Sigmoid colon (tissue), 7 donors: Measurements from ENCODE around the gene MAPK13. TPM values are rescaled to one million over a fixed set of nuclear protein-coding genes. Genes with fewer than 3 reads are reported as not detected.

ENCODE experiments used
- DNase-seq: peaks from one replicate; pipeline ENCODE4 v3.0.0-alpha.2; 2019
- H3K27ac ChIP-seq, 4 donors: fragments of 200-600 bp; sonication (generic); one replicate each; pipeline ENCODE4 v1.5.1; 2016 to 2019; ENCODE audit warnings: mild to moderate bottlenecking in 1 of 4
- H3K27me3 ChIP-seq, 3 donors: fragments of 200-600 bp; sonication (generic); one replicate each; pipeline ENCODE4 v1.5.1; 2019; ENCODE audit warnings: mild to moderate bottlenecking in 1 of 3
- H3K36me3 ChIP-seq, 4 donors: fragments of 200-600 bp; sonication (generic); one replicate each; pipeline ENCODE4 v1.5.1; 2016 to 2019
- H3K4me1 ChIP-seq, 4 donors: fragments of 200-600 bp; sonication (generic); one replicate each; pipeline ENCODE4 v1.5.1; 2017 to 2019
- H3K4me3 ChIP-seq, 4 donors: fragments of 200-600 bp; sonication (generic); one replicate each; pipeline ENCODE4 v1.5.1; 2017 to 2019; ENCODE audit warnings: mild to moderate bottlenecking in 2 of 4, moderate library complexity in 1 of 4
- H3K9me3 ChIP-seq, 4 donors: fragments of 200-600 bp in 3 of 4; sonication (generic) in 3 of 4; one replicate each; pipeline versions ENCODE4 v1.5.1 to v1.6.1; 2013 to 2019
- CTCF ChIP-seq, 4 experiments: fragments of 450-650 bp in 3 of 4; fragments of 200-600 bp in 1 of 4; IDR thresholded peaks; one replicate each; pipeline ENCODE4 v1.5.1; 2016 to 2019; ENCODE audit warnings: antibody characterized with exemption in 4 of 4, mild to moderate bottlenecking in 3 of 4, moderate library complexity in 2 of 4
- EP300 ChIP-seq, 4 donors: sonication (generic); formaldehyde crosslinking; IDR thresholded peaks; one replicate each; pipeline ENCODE4 v1.6.1; 2017; ENCODE audit warnings: antibody characterized with exemption in 4 of 4
- POLR2A ChIP-seq, 2 donors: fragments of 450-650 bp; IDR thresholded peaks; one replicate each; pipeline ENCODE4 v1.6.1; 2016; ENCODE audit warnings: antibody characterized with exemption in 2 of 2, mild to moderate bottlenecking in 2 of 2, moderate library complexity in 2 of 2
- POLR2AphosphoS5 ChIP-seq, 4 donors: sonication (generic); formaldehyde crosslinking; IDR thresholded peaks; one replicate each; pipeline ENCODE4 v1.6.1; 2017; ENCODE audit warnings: antibody characterized with exemption in 4 of 4
- WGBS, 2 donors: extraction: QIAGEN DNeasy Blood & Tissue Kit; methylation state at CpG; one replicate each; pipeline ENCODE4 v1.1.7; 2013; 5-methylcytosine and 5-hydroxymethylcytosine counted together
- intact Hi-C: fragments of 100-400 bp; cut with DNase I; formaldehyde crosslinking; loops from one replicate; pipeline ENCODE4 v1.15.1; 2023
- polyA plus RNA-seq, 3 donors: library from polyadenylated mRNA; stranded (reverse); fragments of 200-250 nt; gene quantifications; one replicate each; pipeline ENCODE4 v1.2.3, GENCODE V29; 2013
- total RNA-seq, 4 donors: library from RNA; depleted of rRNA; stranded (reverse); fragments of >200 nt; gene quantifications; one replicate each; pipeline ENCODE4 v1.1.0, GENCODE V29; 2016
- donor health status: healthy with polysubstance abuse.
- donor health status: Bipolar disorder and iron deficiency.
- donor health status: healthy.

The MAPK13 gene
- total and polyA plus RNA-seq, 7 donors, result 1.8 to 159 (median 3.6) TPM

DNA sequence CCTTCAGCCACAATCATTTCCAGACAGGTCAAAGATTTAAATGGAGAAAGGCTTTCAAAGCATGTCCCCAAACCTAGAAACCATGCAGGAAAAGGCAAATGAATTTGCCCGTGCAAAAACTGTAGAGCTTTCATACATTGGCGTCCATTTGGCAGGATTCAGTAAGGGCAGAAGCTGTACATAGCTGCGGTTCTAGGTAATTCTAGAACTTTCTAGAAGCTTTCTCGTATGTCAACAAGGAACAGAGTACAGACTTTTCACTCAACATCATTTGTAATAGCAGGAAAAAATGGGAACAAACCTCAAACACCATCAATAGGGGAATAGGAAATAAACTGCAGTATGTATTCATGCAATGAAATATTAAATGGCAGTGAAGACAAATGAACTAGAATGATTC, 11.1 kb upstream of the MAPK13 start:
- Histone ChIP-seq H3K27ac (no peak overlapping the region), H3K27me3 (no peaks in the 10 kb centered on the region), H3K4me3 (no peak overlapping the region), H3K9me3 (no peaks in the 10 kb centered on the region), H3K36me3 (peaks cover 0 to 20% (median 4%) of the 10 kb centered on the region in 4 donors), H3K4me1 (peaks cover 0 to 12% (median 11%) of the 10 kb centered on the region in 4 donors)
- no peak for TF ChIP-seq CTCF (IDR thresholded peaks at IDR 0.05)
- no peak for TF ChIP-seq POLR2A (IDR thresholded peaks at IDR 0.05)
- no peak for TF ChIP-seq EP300 (IDR thresholded peaks at IDR 0.05)
- TF ChIP-seq POLR2AphosphoS5 (IDR thresholded peaks at IDR 0.05), result no peak
- DNase-seq, result no peak
- intact Hi-C loops, result no loop called here
- 82 to 91% methylated on average over 4 of the region's 4 CpGs for WGBS, 2 donors

- no peak overlapping the region for H3K27ac ChIP-seq
- peaks cover 0 to 14% (median 12%) of the 10 kb centered on the region in 4 donors for H3K4me1 ChIP-seq
These were observed 10.3 kb upstream of the MAPK13 start for GRCh38 chr6:36120018-36120417.

DNA sequence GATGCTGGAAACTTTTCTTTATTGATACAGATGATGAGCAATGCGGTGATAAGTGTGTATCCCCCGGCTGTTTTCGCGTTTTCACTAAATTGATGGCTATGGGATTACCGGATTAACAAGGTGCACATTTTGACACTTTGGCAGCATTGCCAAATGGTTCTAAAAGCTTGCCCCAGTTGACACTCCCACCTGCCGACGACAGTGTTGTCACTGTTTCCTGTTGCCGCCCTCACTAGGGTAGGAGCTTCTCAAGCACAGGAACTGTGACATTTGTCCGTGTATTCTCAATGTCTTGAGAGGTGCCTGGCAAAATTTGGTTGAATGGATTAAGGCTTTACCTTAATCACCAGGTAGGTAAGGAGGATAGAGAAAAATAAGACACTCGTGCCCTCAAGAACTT, 9.8 kb upstream of the MAPK13 start:
- Histone ChIP-seq H3K9me3 (no peaks in the 10 kb centered on the region), H3K4me1 (peaks cover 0 to 14% (median 12%) of the 10 kb centered on the region in 4 donors), H3K27me3 (no peaks in the 10 kb centered on the region), H3K4me3 (no peak overlapping the region), H3K36me3 (peaks cover 0 to 20% (median 4%) of the 10 kb centered on the region in 4 donors), H3K27ac (peak overlapping the region in 3 of 4 donors; percentile 22 to 34 (median 28))
- intact Hi-C loops, result loop anchor here (5.0 kb wide), 1 partner anchor 242 kb away; no protein-coding TSS in a partner anchor
- TF ChIP-seq CTCF (IDR thresholded peaks at IDR 0.05), result no peak
- TF ChIP-seq POLR2AphosphoS5 (IDR thresholded peaks at IDR 0.05), result no peak
- no peak for TF ChIP-seq EP300 (IDR thresholded peaks at IDR 0.05)
- TF ChIP-seq POLR2A (IDR thresholded peaks at IDR 0.05), result no peak
- DNase-seq, result peak; percentile 51
- 16 to 36% methylated on average over 10 of the region's 10 CpGs for WGBS, 2 donors

More at GRCh38 chr6:36120018-36120417, 10.3 kb upstream of the MAPK13 start:
- Histone ChIP-seq H3K9me3 (no peaks in the 10 kb centered on the region), H3K27me3 (no peaks in the 10 kb centered on the region), H3K36me3 (peaks cover 0 to 20% (median 4%) of the 10 kb centered on the region in 4 donors), H3K4me3 (no peak overlapping the region)
- DNase-seq, result peak; percentile 14
- intact Hi-C loops, result loop anchor here (5.0 kb wide), 1 partner anchor 242 kb away; no protein-coding TSS in a partner anchor
- TF ChIP-seq POLR2A (IDR thresholded peaks at IDR 0.05) (no peak), POLR2AphosphoS5 (IDR thresholded peaks at IDR 0.05) (peak in 1 of 4 donors; percentile 34)
- WGBS, 2 donors, result 81 to 88% methylated on average over 6 of the region's 6 CpGs

DNA sequence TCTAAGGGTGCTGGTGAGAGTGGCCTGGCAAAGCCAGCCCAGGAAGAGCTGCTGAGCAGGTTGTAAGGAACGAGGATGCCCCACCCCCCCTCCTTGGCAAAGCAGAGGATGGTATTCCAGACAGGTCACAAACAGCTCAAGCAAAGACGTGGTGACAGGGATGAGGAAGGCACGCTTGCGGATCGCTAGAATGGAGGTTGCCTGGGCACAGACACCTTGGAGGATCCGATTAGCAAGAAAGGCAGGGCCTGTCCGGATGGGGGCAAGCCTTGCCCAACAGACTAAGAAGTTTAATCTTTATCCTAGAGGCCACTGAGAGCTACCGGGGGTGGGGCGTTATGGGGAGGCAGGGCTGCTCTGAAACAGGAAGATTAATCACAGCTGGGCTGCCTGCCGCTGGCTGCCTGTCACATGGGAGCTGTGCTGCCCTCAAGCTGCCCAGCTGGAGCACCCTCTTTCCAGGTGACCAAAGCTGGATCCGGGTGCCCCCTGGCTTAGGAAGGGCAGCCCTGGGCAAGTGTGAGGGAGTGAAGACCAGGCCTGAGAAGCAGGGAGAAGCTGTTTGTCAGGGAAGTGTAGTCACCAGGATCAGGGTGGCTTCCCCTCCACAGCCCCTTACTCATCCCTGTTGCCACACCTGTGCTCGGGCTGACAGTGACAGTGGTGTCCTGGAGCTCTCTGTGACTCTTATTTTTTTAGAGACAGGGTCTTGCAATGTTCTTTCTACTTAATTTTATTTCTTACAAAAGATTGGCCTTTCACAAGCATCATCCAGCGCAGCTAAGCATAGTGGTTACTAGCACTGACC, 9.1 kb upstream of the MAPK13 start:
- Histone ChIP-seq H3K27ac (peak overlapping the region in 3 of 4 donors; percentile 22 to 34 (median 28)), H3K4me3 (no peak overlapping the region)
- peak; percentile 69 for DNase-seq

More for the DNA sequence above, 9.1 kb upstream of the MAPK13 start:
- Histone ChIP-seq H3K27me3 (no peaks in the 10 kb centered on the region), H3K9me3 (no peaks in the 10 kb centered on the region), H3K4me1 (peaks cover 0 to 14% (median 12%) of the 10 kb centered on the region in 4 donors), H3K36me3 (peaks cover 0 to 16% (median 4%) of the 10 kb centered on the region in 4 donors)
- intact Hi-C loops, result loop anchor here (5.0 kb wide), 1 partner anchor 241 kb away; no protein-coding TSS in a partner anchor
- 14 to 26% methylated on average over 13 of the region's 13 CpGs for WGBS, 2 donors
- TF ChIP-seq POLR2AphosphoS5 (IDR thresholded peaks at IDR 0.05), result no peak
- no peak for TF ChIP-seq EP300 (IDR thresholded peaks at IDR 0.05)
- TF ChIP-seq CTCF (IDR thresholded peaks at IDR 0.05), result no peak
- no peak for TF ChIP-seq POLR2A (IDR thresholded peaks at IDR 0.05)
